GM18870 (cell line): ENCODE results near the gene PTPRG.

ENCODE experiments used
- ATAC-seq: cut with Tn5 transposase; IDR thresholded peaks from one replicate; pipeline ENCODE4 v1.9.1; 2021; ENCODE audit warnings: moderate library complexity; ENCODE audit not compliant: unreplicated experiment

The PTPRG gene

GRCh38 chr3:61946570-61947324, 385.4 kb downstream of the PTPRG start:
- no peak for ATAC-seq

GRCh38 chr3:61947456-61947855, 386.1 kb downstream of the PTPRG start:
- no peak for ATAC-seq

- ATAC-seq = no peak
Observed at GRCh38 chr3:61948699-61949305, 387.4 kb downstream of the PTPRG start.

- no peak for ATAC-seq
Observed at GRCh38 chr3:61954097-61954540, 392.7 kb downstream of the PTPRG start.

- ATAC-seq = no peak
Observed at GRCh38 chr3:61955483-61955882, 394.1 kb downstream of the PTPRG start.

GRCh38 chr3:61956236-61956635, 394.9 kb downstream of the PTPRG start:
- ATAC-seq = no peak

- ATAC-seq = no peak
Observed at GRCh38 chr3:61957259-61957658, 395.9 kb downstream of the PTPRG start.

- ATAC-seq = no peak
Observed at GRCh38 chr3:61960976-61961375, 399.6 kb downstream of the PTPRG start.

GRCh38 chr3:61961900-61962299, 400.5 kb downstream of the PTPRG start:
- no peak for ATAC-seq

GRCh38 chr3:61964566-61964965, 403.2 kb downstream of the PTPRG start:
- no peak for ATAC-seq

- no peak for ATAC-seq
Observed at GRCh38 chr3:61965770-61966131, 404.4 kb downstream of the PTPRG start.

- ATAC-seq = no peak
Observed at GRCh38 chr3:61966200-61966599, 404.8 kb downstream of the PTPRG start.

- no peak for ATAC-seq
Observed at GRCh38 chr3:61967019-61967418, 405.6 kb downstream of the PTPRG start.

GRCh38 chr3:61967937-61968336, 406.6 kb downstream of the PTPRG start:
- no peak for ATAC-seq

- no peak for ATAC-seq
Observed at GRCh38 chr3:61974662-61975061, 413.3 kb downstream of the PTPRG start.

GRCh38 chr3:61975199-61975598, 413.8 kb downstream of the PTPRG start:
- ATAC-seq = no peak

GRCh38 chr3:61975936-61976335, 414.6 kb downstream of the PTPRG start:
- no peak for ATAC-seq

GRCh38 chr3:61978460-61979419, 417.4 kb downstream of the PTPRG start:
- ATAC-seq = no peak

GRCh38 chr3:61979638-61980037, 418.3 kb downstream of the PTPRG start:
- no peak for ATAC-seq

GRCh38 chr3:61980041-61980440, 418.7 kb downstream of the PTPRG start:
- ATAC-seq = no peak

GRCh38 chr3:61981060-61981459, 419.7 kb downstream of the PTPRG start:
- no peak for ATAC-seq

GRCh38 chr3:61983479-61983878, 422.1 kb downstream of the PTPRG start:
- ATAC-seq = no peak
